ENCODE results near the gene WDR59.
"Not testable (repeated sequence)": the region's sequence is repeated elsewhere in the genome, so short reads cannot be mapped to it uniquely, and the experiment has no call there.

WDR59 gene

DNA sequence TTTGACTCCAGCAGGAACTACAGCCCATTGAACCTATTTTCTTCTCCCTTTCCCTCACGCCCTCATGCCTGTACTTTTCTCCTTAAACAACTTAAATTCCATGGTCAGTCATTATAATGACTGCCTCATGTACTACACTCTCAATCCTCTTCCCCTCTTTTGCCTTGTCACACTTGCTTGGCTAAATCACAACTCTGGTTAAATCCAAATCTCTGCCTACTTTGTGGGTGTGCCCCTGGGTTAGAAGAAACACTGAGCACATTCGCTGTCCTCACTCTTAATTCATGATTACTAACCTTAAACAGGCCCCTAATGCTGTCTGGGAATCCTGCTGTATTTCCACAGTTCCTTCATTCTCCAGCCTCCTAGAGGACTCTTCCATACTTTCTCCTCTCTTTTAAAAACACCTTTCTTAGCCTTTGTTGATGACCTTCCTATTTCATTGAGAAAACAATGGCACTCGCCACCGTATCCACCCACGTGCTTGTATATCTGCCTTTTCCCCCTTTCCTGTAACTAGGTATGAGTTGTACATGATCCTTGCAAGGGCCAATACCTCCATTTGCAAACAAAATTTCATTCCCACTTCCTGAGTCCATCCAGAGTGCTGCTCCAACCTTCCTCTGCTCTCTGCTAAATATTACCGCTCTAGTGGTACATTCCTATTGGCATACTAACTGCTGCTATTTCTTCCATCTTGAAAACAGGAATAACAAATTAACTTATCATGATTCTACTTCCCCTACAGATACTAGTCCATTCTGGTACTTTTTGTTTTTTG is 42.8 kb upstream of the WDR59 start:
- peak overlapping the region; percentile 21 for H3K27ac ChIP-seq
- TF ChIP-seq, protein P1, sequence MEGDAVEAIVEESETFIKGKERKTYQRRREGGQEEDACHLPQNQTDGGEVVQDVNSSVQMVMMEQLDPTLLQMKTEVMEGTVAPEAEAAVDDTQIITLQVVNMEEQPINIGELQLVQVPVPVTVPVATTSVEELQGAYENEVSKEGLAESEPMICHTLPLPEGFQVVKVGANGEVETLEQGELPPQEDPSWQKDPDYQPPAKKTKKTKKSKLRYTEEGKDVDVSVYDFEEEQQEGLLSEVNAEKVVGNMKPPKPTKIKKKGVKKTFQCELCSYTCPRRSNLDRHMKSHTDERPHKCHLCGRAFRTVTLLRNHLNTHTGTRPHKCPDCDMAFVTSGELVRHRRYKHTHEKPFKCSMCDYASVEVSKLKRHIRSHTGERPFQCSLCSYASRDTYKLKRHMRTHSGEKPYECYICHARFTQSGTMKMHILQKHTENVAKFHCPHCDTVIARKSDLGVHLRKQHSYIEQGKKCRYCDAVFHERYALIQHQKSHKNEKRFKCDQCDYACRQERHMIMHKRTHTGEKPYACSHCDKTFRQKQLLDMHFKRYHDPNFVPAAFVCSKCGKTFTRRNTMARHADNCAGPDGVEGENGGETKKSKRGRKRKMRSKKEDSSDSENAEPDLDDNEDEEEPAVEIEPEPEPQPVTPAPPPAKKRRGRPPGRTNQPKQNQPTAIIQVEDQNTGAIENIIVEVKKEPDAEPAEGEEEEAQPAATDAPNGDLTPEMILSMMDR (IDR thresholded peaks at IDR 0.05): no peak
- H3K4me1 ChIP-seq: peaks cover 5% of the 10 kb centered on the region

DNA sequence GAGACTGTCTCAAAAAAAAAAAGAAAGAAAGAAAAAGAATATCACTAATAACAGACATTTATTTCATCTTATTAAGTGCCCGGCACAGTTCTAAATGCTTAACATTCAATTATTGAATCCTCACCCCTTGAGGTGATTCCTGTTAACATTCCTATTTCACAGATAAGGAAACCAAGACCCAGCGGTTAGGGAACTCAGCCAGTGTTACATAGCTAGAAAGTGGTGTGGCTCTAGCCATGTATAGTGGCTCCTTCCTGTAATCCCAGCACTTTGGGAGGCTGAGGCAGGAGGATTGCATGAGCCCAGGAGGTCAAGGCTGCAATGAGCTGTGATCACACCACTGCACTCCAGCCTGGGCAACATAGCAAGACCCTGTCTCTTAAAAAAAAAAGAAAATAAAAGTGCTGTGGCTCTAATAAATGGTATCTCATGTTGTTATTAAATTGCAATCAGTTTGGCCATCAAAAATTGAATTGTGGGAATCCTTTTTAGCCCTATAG is 42.0 kb upstream of the WDR59 start:
- no peaks in the 10 kb centered on the region for H3K9me3 ChIP-seq (ENCODE audit: control insufficient read depth, low read length)
- H3K9ac ChIP-seq: no peak overlapping the region
- peak overlapping the region; percentile 55 for H3K27ac ChIP-seq
- no peaks in the 10 kb centered on the region for H3K36me3 ChIP-seq (ENCODE audit: control insufficient read depth, insufficient read depth, low read length)
- peaks cover 5% of the 10 kb centered on the region for H3K4me1 ChIP-seq
- peaks cover 32% of the 10 kb centered on the region for H3K79me2 ChIP-seq
- no peak overlapping the region for H3K4me3 ChIP-seq (ENCODE audit: low read depth, low read length)
- TF ChIP-seq, protein P1 (IDR thresholded peaks at IDR 0.05): no peak
- H3K4me2 ChIP-seq (ENCODE audit: low read length): no peak overlapping the region
- no peaks in the 10 kb centered on the region for H3K27me3 ChIP-seq (ENCODE audit: control insufficient read depth, insufficient read depth, low read length)
- H2AFZ ChIP-seq: no peak overlapping the region

More for the DNA sequence above, 42.8 kb upstream of the WDR59 start:
- Histone ChIP-seq H3K36me3 (ENCODE audit: control insufficient read depth, insufficient read depth, low read length) (no peaks in the 10 kb centered on the region), H3K27me3 (ENCODE audit: control insufficient read depth, insufficient read depth, low read length) (no peaks in the 10 kb centered on the region), H3K4me3 (ENCODE audit: low read depth, low read length) (no peak overlapping the region), H3K79me2 (peaks cover 35% of the 10 kb centered on the region), H3K9me3 (ENCODE audit: control insufficient read depth, low read length) (no peaks in the 10 kb centered on the region), H3K9ac (no peak overlapping the region), H2AFZ (no peak overlapping the region), H3K4me2 (ENCODE audit: low read length) (no peak overlapping the region)

DNA sequence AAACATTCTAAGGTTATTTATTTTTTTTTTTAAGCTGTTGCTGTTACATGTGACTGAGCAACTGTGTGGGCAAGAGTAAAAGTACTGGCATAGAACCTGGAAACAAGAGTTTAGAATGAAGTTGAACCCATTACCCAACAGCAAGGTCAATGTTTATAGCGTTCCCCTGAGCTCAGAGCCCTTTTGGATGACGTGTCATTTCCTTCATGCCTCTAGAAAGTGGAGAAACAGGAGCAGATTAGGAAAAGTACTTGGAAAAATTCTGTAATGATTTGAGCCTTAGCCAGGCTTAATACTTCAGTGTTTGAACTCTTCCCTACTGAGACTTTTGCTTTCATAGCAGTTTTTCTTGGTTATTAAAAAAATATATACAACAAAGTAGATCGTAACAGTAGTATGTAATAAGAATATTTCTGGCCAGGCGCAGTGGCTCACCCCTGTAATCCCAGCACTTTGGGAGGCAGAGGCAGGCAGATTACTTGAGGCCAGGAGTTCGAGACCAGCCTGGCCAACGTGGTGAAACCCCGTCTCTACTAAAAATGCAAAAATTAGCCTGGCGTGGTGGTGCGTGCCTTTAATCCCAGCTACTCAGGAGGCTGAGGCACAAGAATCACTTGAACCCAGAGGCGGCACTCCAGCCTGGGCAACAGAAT is 41.4 kb upstream of the WDR59 start:
- H3K4me3 ChIP-seq (ENCODE audit: low read depth, low read length); H3K4me2 ChIP-seq (ENCODE audit: low read length); H2AFZ ChIP-seq; H3K9me3 ChIP-seq (ENCODE audit: control insufficient read depth, low read length); H3K9ac ChIP-seq; H3K4me1 ChIP-seq; H3K27me3 ChIP-seq (ENCODE audit: control insufficient read depth, insufficient read depth, low read length); H3K36me3 ChIP-seq (ENCODE audit: control insufficient read depth, insufficient read depth, low read length): not testable (repeated sequence)
- Histone ChIP-seq H3K27ac (peak overlapping the region; percentile 55), H3K79me2 (peaks cover 34% of the 10 kb centered on the region)

DNA sequence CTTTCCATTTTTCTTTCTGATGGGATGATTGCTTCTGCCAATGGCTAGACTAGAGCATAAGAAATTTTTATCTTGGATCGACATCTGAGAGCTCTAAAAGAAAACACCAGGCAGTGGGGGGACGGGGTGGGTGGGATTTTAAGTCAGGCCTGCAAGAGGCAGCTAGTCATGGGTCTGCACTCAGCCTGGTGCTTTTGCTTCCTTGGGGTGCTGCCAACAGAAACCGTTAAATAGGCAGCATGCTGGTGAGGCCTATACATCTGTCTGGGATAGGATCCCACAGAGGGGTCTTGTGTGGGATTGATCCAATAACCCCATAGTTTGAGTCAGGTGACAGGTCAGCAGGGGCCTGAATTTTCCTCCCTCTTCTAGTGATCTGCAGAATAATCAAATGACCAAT is 40.8 kb upstream of the WDR59 start:
- H3K4me1 ChIP-seq: peaks cover 5% of the 10 kb centered on the region
- peaks cover 34% of the 10 kb centered on the region for H3K79me2 ChIP-seq
- no peaks in the 10 kb centered on the region for H3K27me3 ChIP-seq (ENCODE audit: control insufficient read depth, insufficient read depth, low read length)
- H2AFZ ChIP-seq: no peak overlapping the region
- no peak overlapping the region for H3K9ac ChIP-seq
- H3K36me3 ChIP-seq (ENCODE audit: control insufficient read depth, insufficient read depth, low read length): no peaks in the 10 kb centered on the region
- H3K27ac ChIP-seq: peak overlapping the region; percentile 37
- H3K9me3 ChIP-seq (ENCODE audit: control insufficient read depth, low read length): no peaks in the 10 kb centered on the region
- no peak overlapping the region for H3K4me3 ChIP-seq (ENCODE audit: low read depth, low read length)
- TF ChIP-seq, protein P1 (IDR thresholded peaks at IDR 0.05): no peak
- H3K4me2 ChIP-seq (ENCODE audit: low read length): no peak overlapping the region

DNA sequence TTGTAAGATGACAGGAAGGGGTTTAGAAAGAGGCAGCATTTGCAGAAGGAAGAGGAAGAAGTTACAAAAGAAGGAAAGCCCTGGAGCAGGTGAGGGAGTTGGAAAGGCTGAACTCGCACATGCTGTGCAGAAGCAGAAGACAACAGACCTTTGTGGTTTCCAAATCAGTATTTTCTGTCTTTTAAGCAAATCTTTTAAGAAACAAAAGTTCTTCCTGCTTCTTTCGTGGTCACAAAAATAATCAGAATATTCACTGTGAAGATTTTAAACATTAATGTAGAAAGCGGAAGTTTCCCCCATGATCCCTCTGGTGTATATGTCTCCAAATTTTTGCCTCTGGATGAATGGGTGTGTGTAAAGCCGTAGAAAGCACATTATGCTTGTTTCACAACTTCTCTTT is 39.7 kb upstream of the WDR59 start:
- Histone ChIP-seq H3K27ac (no peak overlapping the region), H3K4me2 (ENCODE audit: low read length) (no peak overlapping the region), H3K9me3 (ENCODE audit: control insufficient read depth, low read length) (no peaks in the 10 kb centered on the region), H3K79me2 (peaks cover 42% of the 10 kb centered on the region), H3K4me3 (ENCODE audit: low read depth, low read length) (no peak overlapping the region), H3K4me1 (peaks cover 5% of the 10 kb centered on the region), H3K36me3 (ENCODE audit: control insufficient read depth, insufficient read depth, low read length) (no peaks in the 10 kb centered on the region), H3K9ac (no peak overlapping the region), H3K27me3 (ENCODE audit: control insufficient read depth, insufficient read depth, low read length) (no peaks in the 10 kb centered on the region), H2AFZ (no peak overlapping the region)
- TF ChIP-seq, protein P1 (IDR thresholded peaks at IDR 0.05): no peak
